AG09319 (cell line): ENCODE measurements around the gene MTSS2.

Experiments
- DNase-seq: peaks from one replicate; pipeline ENCODE4 v3.0.0-alpha.2; 2010; ENCODE audit warnings: low read depth; ENCODE audit errors: extremely low read depth
- CTCF ChIP-seq: IDR thresholded peaks from 2 replicates; pipeline ENCODE4 v1.5.1; 2011; ENCODE audit warnings: low read depth, mild to moderate bottlenecking, inconsistent platforms, low read length, moderate library complexity

MTSS2 gene

GRCh38 chr16:70685938-70686375 lies at the start of gene MTSS2:
Gene MTSS2, minus strand, starts transcription at chr16:70686053. Its CDS starts 262 bp downstream, at chr16:70685791.
- DNase-seq, result peak; percentile 80
- no peak for TF ChIP-seq CTCF

GRCh38 chr16:70735141-70735979 lies 49.5 kb upstream of the MTSS2 start:
- TF ChIP-seq CTCF, result no peak
- peak; percentile 75 for DNase-seq

- no peak for TF ChIP-seq CTCF
- no peak for DNase-seq
Measured at GRCh38 chr16:70734522-70735095, 48.8 kb upstream of the MTSS2 start.

- no peak for TF ChIP-seq CTCF
- no peak for DNase-seq
Measured at GRCh38 chr16:70730944-70731343, 45.1 kb upstream of the MTSS2 start.

- no peak for DNase-seq
- TF ChIP-seq CTCF, result no peak
Measured at GRCh38 chr16:70730031-70730430, 44.2 kb upstream of the MTSS2 start.

GRCh38 chr16:70729292-70729691 lies 43.4 kb upstream of the MTSS2 start:
- DNase-seq, result no peak
- no peak for TF ChIP-seq CTCF

- TF ChIP-seq CTCF, result no peak
- no peak for DNase-seq
Measured at GRCh38 chr16:70728150-70728549, 42.3 kb upstream of the MTSS2 start.
